B cell (primary cell): ENCODE measurements around the gene FKBP1A.

Experiments used
- EZH2 ChIP-seq: IDR thresholded peaks from 2 replicates; pipeline ENCODE4 v1.6.1; 2012; ENCODE audit warnings: borderline replicate concordance, low read depth, mild to moderate bottlenecking, moderate library complexity, low read length; ENCODE audit not compliant: insufficient read depth, poor library complexity, severe bottlenecking
- TF ChIP-seq, protein P1 (sequence below): fragments of 200-600 bp; IDR thresholded peaks from one replicate; pipeline ENCODE4 v1.8.0; 2022; ENCODE audit warnings: antibody characterized with exemption, mild to moderate bottlenecking

DNA sequence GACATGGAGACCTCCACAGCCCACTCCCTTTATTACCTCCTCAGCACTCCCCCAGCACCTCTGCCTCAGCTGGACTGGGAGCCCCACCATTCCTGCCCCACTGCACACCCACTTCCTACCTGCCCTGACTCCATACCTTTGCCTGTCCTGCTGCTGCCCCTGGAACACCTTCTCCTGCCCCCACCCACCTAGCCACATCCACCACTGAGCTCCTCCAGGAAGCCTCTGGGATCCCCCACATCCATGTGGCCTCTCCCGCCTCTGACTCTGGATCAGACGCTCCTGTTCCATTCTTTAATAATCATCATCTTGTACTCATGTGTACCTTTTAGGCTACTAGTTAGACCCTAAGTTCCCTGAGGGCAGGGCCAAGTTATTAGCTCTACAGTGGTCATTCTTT is 61.8 kb downstream of the FKBP1A start:
- TF ChIP-seq, protein P1, sequence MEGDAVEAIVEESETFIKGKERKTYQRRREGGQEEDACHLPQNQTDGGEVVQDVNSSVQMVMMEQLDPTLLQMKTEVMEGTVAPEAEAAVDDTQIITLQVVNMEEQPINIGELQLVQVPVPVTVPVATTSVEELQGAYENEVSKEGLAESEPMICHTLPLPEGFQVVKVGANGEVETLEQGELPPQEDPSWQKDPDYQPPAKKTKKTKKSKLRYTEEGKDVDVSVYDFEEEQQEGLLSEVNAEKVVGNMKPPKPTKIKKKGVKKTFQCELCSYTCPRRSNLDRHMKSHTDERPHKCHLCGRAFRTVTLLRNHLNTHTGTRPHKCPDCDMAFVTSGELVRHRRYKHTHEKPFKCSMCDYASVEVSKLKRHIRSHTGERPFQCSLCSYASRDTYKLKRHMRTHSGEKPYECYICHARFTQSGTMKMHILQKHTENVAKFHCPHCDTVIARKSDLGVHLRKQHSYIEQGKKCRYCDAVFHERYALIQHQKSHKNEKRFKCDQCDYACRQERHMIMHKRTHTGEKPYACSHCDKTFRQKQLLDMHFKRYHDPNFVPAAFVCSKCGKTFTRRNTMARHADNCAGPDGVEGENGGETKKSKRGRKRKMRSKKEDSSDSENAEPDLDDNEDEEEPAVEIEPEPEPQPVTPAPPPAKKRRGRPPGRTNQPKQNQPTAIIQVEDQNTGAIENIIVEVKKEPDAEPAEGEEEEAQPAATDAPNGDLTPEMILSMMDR, result no peak
- no peak for TF ChIP-seq EZH2
